NCI-H748 (cell line): ENCODE results near the gene SLC4A3.

Source experiments
- DNase-seq: peaks from one replicate; lab custom pipeline; 2025; ENCODE audit not compliant: unreplicated experiment; lab: John Stamatoyannopoulos, UW

The SLC4A3 gene

DNA sequence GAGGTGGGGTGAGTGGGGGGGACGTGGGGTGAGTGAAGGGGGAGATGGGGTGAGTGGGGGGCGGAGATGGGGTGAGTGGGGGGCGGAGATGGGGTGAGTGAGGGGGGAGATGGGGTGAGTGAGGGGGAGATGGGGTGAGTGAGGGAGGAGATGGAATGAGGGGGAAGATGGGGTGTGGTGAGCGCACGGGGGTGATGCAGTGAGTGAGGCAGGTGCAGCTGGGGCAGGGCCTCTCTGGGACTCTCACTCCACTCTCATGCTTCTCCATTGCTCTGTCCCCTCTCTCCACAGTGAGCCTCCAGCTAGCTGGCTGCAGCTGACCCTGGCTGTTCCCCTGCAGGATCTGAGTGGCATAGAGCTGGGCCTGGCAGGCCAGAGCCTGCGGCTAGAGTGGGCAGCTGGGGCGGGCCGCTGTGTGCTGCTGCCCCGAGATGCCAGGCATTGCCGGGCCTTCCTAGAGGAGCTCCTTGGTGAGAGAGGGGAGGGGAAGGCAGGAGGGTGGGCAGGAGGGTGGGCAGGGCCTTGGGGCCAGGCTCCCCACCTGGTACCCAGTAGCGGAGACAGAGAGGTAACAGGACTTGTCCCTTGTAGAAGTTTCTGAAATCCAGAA, 13.9 kb upstream of the SLC4A3 start:
- no peak for DNase-seq

GRCh38 chr2:219614076-219614860, 13.2 kb upstream of the SLC4A3 start:
- DNase-seq, result no peak

DNA sequence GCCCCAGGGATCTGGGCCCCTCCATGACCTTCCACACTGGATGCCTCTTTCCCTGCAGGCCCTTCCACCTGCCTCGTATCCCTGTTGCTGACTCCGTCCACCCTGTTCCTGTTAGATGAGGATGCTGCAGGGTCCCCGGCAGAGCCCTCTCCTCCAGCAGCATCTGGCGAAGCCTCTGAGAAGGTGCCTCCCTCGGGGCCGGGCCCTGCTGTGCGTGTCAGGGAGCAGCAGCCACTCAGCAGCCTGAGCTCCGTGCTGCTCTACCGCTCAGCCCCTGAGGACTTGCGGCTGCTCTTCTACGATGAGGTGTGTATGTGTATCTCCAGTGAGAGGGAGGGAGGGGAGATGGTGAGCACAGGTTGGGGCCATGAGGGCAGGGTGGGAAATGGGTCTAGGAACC, 12.4 kb upstream of the SLC4A3 start:
- no peak for DNase-seq

DNA sequence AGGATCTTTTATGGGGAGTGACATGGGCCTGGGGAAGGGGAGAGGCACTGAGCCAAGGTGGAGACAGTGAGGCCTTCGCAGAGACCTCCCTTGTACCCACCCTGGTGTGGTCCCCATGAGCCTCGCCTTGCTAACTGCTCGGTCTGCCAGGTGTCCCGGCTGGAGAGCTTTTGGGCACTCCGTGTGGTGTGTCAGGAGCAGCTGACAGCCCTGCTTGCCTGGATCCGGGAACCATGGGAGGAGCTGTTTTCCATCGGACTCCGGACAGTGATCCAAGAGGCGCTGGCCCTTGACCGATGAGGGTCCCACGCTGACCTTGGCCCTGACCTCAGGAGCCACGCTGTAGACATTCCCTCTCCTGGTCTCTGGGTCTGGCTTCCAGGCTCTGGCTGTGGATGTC, 11.5 kb upstream of the SLC4A3 start:
- no peak for DNase-seq

DNA sequence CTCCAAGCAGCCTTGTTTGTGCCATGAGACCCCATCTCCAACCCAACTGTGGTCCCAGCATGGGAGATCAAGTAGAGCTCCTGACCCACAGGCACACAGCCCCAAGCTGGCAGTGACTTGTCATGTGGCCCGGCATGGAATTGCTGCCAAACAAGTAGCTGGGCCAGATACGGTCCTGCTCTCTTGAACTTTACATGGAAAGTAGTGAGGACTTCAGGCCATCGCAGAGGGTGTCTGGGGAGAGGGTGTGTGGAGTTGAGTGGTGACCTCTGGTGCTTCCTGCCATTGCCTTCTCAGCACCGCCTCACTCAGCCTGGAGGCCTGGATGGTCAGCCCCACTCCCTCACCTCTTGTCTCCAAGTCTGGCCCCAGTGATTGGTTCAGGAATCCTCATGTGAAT, 10.9 kb upstream of the SLC4A3 start:
- DNase-seq, result no peak

GRCh38 chr2:219618733-219619122, 8.7 kb upstream of the SLC4A3 start:
- DNase-seq, result no peak

DNA sequence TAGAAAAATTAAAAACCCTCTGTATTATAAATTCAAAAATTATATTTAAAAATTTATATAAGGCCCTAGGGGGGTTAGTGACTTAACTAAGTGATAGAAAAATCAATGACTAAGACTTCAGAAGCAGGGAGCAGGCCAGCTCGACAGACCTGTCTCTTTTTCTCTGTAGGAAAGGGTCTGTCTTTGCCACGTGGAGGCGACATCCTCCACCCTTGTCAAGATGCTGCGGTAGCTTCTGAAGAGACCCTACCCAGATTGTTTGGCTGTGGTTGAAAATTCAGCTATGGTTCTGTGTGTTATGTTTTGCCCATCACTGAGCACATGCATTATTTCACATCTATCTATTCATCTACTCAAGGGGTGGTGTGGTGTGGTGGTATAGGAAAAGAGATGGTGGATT, 8.2 kb upstream of the SLC4A3 start:
- peak; percentile 18 for DNase-seq

DNA sequence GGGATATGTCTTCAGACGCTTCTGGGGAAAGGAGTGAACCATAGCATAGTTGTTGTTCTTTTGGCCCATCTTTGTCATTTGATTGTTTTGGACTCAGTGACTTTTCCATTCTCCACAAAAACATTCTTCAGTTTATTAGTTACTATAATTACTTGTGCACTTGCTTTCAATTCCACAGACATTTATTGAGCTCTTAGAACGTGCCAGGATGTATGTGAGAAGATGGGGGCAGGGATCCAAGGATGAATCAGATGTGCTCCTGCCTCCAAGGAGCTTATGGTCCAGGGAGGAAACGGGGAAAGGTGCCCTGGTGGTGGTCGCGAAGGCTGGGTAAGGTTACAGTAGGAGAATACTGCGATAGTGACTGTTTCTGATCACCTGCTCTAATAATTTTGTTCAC, 6.9 kb upstream of the SLC4A3 start:
- DNase-seq, result no peak

GRCh38 chr2:219621935-219622334, 5.5 kb upstream of the SLC4A3 start:
- no peak for DNase-seq

DNA sequence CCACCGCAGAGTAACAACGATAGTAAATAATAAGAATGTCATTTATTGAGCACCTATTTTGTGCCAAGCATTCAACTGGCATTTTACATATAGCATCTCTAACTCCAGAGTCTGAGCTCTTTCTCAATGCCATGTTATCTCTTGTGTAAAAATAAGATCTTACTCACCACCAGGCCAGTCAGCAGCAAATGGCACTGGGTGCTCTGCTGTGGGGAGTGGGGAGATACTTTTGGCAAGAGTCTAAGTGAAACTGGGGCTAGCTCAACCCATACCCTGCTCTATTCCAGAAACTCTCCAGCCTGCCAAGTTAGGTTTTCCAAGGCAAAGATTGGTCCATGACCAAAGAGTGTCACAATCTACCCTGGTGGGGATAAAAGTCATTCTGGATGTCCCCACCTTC, 5.0 kb upstream of the SLC4A3 start:
- no peak for DNase-seq

- no peak for DNase-seq
These were observed 2.9 kb upstream of the SLC4A3 start for GRCh38 chr2:219624565-219624964.

DNA sequence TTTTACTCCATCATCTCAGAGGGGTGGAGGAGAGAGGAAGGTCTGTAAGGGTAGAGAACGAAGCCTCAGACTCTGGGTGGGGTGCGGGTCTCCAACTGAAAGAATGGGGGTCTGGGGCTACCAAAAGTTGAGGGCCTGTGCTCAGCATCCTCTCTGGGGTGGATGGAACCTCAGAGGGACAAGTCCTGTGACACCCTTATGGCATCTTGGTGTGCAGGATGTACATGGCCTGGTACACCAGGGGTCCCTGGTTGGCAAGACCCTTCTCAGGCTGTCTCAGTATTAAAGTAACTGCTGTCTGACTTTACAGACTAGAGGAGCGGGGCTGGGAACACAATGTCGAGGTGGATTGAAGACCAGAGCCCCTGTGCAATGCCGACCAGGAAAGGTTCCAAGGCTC, 2.3 kb upstream of the SLC4A3 start:
- DNase-seq, result no peak

GRCh38 chr2:219626540-219626939, 890 bp upstream of the SLC4A3 start:
- peak; percentile 27 for DNase-seq

DNA sequence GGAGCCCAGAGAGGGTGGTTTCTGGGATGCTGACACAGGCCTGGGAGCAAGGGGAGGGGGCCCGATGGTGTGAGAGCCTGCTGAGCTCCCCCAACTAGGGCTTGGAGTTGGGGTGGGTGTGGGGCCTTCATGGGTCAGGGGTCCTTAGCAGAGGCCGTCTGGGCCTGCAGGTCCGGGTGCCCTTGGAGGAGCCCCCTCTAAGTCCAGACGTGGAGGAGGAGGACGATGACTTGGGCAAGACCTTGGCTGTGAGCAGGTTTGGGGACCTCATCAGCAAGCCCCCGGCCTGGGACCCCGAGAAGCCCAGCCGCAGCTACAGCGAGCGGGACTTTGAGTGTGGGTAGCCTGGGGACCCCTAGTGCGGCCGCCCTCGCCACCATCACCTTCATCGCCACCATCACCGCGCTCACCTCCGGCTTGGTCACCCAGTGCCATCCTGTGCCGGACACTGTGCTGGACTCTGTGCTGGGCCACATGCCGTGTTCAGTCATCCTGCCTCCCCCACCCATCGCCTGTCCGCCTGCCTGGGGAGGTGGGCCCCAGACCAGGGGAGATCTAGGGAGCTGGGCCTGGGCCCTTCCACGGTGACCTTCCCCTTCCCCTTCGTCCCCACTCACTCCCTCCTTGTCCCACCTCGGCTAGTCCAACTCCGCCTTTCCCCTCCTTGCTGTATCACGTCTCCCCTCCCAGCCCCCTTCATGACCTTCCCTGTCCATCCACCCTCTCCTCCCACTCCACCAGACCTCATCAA, 980 bp downstream of the SLC4A3 start:
- DNase-seq, result no peak

DNA sequence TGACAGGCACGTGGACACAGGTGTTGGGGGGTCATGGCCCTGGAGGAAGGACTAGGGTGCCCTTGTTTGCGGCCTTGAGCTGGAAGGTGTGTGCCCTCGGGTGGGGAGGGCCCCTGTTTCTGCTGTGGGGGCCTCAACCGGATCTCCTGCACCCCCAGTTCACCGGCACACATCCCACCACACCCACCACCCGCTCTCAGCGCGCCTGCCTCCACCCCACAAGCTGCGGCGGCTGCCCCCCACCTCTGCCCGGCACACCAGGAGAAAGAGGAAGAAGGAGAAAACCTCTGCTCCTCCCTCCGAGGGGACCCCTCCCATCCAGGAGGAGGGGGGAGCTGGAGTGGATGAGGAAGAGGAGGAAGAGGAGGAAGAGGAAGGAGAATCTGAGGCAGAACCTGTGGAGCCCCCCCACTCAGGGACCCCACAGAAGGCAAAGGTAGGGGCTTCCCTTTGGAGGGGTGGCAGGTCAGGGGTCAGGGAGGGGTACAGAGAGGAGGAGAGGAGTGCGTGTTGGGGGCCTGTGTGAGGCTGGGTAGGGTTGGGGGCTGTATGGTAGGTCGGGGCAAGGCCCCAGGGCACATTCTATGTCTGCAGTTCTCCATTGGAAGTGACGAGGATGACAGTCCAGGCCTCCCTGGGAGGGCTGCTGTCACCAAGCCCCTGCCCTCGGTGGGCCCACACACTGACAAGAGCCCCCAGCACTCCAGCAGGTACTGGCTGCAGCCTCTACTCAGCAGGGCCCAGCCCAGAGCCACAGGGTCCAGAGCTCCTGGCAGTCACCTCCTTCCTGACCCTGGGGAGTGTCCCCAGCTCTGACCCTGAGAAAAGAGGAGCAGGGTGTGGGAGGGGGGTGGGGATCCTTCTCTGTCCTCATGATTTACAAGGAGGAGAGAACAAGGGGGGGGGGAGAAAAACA, 1.8 kb downstream of the SLC4A3 start:
- no peak for DNase-seq

DNA sequence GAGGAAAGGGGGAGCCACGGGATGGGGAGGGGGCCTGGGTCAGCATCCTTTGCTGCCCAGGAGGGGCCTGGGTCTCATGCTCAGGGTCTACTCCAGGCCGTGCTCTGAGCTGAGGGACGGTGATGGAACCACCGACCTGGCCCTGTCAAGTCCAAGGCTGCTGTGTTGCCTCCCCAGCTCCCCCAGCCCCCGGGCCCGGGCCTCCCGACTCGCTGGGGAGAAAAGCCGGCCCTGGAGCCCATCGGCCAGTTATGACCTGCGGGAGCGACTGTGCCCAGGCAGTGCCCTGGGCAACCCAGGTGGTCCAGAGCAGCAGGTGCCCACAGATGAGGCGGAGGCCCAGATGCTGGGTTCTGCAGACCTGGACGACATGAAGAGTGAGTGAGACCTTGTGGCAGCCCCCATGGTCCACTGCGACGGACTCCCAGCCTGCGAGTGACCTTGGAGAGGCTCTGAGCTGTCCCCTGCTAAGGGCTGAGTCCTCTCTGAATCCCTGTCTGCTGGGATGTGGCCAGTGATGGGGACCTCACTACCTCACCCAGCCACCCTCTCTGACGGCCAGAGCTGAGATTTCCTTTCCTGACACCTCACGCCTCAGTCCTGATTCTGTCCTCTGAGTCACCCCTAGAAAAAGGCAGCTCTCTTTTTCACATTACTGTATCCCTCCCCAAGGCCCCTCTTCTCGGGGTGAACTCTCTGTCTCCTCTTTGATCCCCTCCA, 2.7 kb downstream of the SLC4A3 start:
- no peak for DNase-seq

DNA sequence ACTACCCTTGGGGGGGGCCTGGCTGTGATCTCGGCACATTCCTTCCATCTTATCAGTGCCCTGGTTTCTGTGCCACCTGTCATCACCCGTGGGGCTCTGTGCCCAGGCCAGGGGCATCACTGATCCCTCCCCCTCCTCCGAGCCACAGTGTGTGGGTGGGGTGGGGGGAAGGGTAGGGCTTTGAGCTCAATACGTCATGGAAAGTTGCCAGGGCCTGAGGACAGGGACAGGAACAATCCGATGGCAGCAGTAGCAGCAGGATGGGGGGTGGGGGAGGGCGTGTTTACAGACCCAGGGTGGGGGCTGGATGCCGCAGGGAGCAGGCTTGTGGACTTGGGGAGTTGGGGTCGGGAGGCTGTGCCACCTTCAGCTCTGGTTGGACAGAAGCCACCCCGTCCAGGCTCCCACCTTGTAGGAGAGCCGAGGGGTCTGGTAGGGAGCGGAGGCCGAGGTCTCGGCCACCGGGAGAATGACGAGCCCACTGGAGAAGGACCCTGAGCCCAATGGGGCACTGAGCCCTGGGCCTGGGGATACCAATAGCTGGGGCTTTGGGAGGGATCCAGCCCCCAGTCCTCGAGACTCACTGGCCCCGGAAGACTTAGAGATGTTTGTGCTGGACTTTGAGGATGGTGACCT, 3.5 kb downstream of the SLC4A3 start:
- no peak for DNase-seq

- DNase-seq, result no peak
These were observed 4.0 kb downstream of the SLC4A3 start for GRCh38 chr2:219631406-219631891.

GRCh38 chr2:219631904-219632759, 4.7 kb downstream of the SLC4A3 start:
- no peak for DNase-seq
